Mucosa of stomach (tissue), 1 donor: ENCODE measurements around the gene TRMT61B.
A peak's percentile ranks its signal among the peaks of the same experiment; 100 is the strongest.

Experiments
- H3K27me3 ChIP-seq: one replicate; pipeline ENCODE4 v1.7.0; 2013; ENCODE audit warnings: mild to moderate bottlenecking, low read length; ENCODE audit not compliant: control insufficient read depth, insufficient read depth
- H3K36me3 ChIP-seq: one replicate; pipeline ENCODE4 v1.7.0; 2013; ENCODE audit warnings: low read length; ENCODE audit not compliant: control insufficient read depth, insufficient read depth
- H3K4me1 ChIP-seq: one replicate; pipeline ENCODE4 v1.7.0; 2013; ENCODE audit warnings: mild to moderate bottlenecking, low read length; ENCODE audit not compliant: control insufficient read depth, insufficient read depth
- H3K4me3 ChIP-seq: one replicate; pipeline ENCODE4 v1.7.0; 2013; ENCODE audit warnings: low read length
- H3K9ac ChIP-seq: one replicate; pipeline ENCODE4 v1.7.0; 2013; ENCODE audit warnings: mild to moderate bottlenecking, low read length, moderate library complexity
- H3K9me3 ChIP-seq: one replicate; pipeline ENCODE4 v1.7.0; 2013; ENCODE audit warnings: mild to moderate bottlenecking, low read length, moderate library complexity; ENCODE audit not compliant: control insufficient read depth
- donor health status: Pancreatic carcinoma.

TRMT61B gene

DNA sequence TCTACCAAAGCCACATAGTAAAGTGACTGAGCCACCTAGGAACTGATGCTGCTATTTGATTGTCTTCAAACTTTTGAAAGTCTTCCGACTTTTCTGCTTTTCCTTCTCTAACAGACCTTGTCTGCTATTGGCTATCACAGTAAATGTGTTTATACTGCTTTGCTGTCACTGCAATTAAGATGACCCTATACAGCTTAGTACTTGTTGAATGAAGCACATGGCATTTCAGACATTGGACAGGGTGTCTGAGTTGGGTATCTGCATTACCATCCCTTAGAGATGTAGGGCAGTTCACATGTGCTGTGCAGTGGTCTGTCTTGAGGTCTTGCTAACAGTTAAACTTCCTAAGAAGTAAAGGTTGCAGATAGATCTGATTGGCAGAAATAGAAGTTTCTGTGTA, 27.9 kb upstream of the TRMT61B start:
- Histone ChIP-seq H3K9ac (no peak overlapping the region), H3K4me1 (peaks cover 6% of the 10 kb centered on the region), H3K36me3 (no peaks in the 10 kb centered on the region), H3K4me3 (no peak overlapping the region), H3K9me3 (no peaks in the 10 kb centered on the region), H3K27me3 (no peaks in the 10 kb centered on the region)

DNA sequence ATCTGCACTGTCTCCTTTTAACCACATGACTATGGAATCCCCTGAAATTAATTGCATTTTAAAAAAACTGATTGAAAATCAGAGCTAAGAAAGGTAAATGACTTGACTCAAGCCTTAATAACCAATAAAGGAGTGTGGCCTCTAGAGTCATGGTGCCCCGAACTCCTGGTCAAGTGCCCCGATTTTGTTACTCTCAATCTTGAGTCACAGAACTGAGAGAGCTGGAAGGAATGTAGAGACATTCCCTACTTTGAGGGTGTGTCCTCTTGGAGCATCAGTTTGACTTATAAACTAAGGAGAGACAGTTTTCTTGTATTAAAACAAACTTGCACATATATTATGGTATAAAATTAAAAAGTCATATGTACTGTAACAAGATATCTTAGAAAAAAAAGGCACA, 26.8 kb upstream of the TRMT61B start:
- Histone ChIP-seq H3K9me3 (no peaks in the 10 kb centered on the region), H3K4me3 (no peak overlapping the region), H3K27me3 (no peaks in the 10 kb centered on the region), H3K36me3 (no peaks in the 10 kb centered on the region), H3K9ac (no peak overlapping the region), H3K4me1 (peaks cover 6% of the 10 kb centered on the region)

DNA sequence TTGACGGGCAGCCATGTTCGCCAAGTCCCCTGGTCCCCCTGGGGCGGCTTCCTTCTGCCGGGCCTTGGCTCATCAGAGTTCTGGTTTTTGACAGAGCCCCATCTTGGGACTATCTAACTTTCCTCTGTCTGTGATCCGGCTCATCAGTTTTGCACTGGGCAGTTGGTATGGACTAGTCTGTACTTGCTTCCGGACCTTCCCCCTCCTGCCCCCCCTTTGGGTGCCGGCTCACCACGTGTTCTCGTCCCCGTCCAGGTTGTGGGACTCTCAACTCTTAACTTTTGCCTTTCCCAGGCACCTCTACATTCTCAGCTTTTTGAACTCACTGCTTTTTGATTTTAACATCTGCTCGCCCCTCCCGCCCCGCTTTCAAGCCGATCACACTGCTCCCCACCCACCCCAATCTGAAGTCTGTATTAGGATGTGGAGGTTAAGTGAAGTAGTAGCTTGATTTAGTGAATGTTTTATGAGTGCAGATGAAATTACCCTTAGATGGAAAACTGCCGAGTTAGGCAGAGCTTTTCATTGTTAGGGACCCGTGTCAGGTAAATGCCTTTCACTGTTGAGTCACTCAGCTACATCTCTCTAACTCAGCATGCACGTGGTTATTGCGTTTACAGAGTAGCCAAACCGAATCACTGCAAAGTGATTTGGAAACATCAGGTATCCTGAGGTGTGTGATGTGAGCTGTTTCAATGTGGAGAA, 25.2 kb upstream of the TRMT61B start:
- peak overlapping the region; percentile 77 for H3K9ac ChIP-seq
- H3K4me3 ChIP-seq, result peak overlapping the region; percentile 96

DNA sequence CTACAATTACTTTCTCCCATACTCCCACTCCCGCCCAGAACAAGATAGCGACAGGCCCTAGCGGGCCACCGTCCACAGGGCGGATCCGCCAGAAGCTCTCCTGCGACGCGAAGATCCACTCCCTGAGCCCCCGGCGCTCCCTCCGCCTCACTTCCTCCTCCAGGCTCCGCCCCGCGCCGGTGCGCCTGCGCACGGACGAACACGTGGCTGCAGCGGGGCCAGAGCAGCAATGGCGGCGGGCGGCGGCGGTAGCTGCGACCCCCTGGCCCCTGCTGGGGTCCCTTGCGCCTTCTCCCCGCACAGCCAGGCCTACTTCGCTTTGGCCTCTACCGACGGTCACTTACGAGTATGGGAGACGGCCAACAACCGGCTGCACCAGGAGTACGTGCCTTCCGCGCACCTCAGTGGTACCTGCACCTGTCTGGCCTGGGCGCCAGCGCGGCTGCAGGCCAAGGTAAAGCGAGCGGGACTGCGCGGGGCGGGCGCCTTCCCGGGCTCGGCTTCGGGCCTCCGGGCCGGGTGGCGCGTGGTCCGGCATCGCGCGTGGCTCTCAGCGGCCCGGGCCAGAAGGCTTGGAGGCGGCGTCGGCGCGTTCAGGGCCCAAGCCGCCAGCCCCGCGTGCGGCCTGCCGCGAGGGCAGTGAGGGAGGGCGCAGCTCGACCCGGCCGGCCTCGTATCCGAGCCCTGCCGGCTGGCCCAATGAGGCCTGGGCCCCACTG, 24.5 kb upstream of the TRMT61B start, which contains the start of gene WDR43:
Gene WDR43, plus strand, starts transcription at position 198 of the 719 bp plus-strand sequence. Its CDS starts 32 bp downstream, at position 230.
- H3K4me1 ChIP-seq, result peaks cover 6% of the 10 kb centered on the region
- H3K4me3 ChIP-seq, result peak within 1 kb of the TSS; percentile 96
- H3K36me3 ChIP-seq, result no peaks in the 10 kb centered on the region
- no peaks in the 10 kb centered on the region for H3K27me3 ChIP-seq
- no peaks in the 10 kb centered on the region for H3K9me3 ChIP-seq
- H3K9ac ChIP-seq, result peak within 1 kb of the TSS; percentile 77

More for the DNA sequence above, 25.2 kb upstream of the TRMT61B start:
- Histone ChIP-seq H3K9me3 (no peaks in the 10 kb centered on the region), H3K36me3 (no peaks in the 10 kb centered on the region), H3K4me1 (peaks cover 6% of the 10 kb centered on the region), H3K27me3 (no peaks in the 10 kb centered on the region)

DNA sequence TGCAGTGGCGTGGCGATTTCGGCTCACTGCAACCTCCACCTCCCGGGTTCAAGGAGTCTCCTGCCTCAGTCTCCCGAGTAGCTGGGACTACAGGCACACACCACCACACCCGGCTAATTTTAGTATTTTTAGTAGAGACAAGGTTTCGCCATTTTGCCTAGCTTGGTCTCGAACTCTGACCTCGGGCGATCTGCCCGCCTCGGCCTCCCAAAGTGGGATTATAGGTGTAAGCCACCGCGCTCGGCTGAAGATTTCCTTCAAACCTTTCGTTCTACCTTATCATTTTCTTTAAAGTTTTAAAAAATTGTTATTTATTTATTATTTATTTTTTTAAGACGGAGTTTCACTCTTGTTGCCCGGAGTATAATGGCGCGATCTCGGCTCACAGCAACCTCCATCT, 23.4 kb upstream of the TRMT61B start:
- Histone ChIP-seq H3K27me3 (no peaks in the 10 kb centered on the region), H3K4me1 (peaks cover 6% of the 10 kb centered on the region)

DNA sequence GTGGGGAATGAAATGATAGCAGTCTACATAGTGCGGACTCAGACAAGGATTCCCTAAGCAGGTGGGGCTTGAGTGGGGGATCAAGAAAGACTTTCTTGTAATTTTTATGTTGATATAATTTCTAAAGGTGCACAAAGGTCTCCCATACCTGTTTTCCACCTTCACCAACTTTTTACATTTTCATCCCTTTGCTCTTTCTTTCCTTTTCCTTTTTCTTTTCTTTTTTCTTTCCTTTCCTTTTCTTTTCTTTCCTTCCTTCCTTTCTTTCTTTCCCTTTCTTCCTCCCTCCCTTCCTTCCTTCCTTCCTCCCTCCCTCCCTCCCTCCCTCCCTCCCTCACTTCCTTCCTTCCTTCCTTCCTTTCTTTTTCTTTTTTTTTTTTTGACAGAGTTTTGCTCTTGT, 10.1 kb upstream of the TRMT61B start:
- no peaks in the 10 kb centered on the region for H3K36me3 ChIP-seq
- H3K4me1 ChIP-seq, result no peaks in the 10 kb centered on the region
- no peaks in the 10 kb centered on the region for H3K9me3 ChIP-seq
- H3K4me3 ChIP-seq, result no peak overlapping the region
- no peak overlapping the region for H3K9ac ChIP-seq
- H3K27me3 ChIP-seq, result peaks cover 4% of the 10 kb centered on the region

More for the DNA sequence above, 23.4 kb upstream of the TRMT61B start:
- no peak overlapping the region for H3K9ac ChIP-seq
- no peak overlapping the region for H3K4me3 ChIP-seq
- no peaks in the 10 kb centered on the region for H3K36me3 ChIP-seq
- H3K9me3 ChIP-seq, result no peaks in the 10 kb centered on the region

DNA sequence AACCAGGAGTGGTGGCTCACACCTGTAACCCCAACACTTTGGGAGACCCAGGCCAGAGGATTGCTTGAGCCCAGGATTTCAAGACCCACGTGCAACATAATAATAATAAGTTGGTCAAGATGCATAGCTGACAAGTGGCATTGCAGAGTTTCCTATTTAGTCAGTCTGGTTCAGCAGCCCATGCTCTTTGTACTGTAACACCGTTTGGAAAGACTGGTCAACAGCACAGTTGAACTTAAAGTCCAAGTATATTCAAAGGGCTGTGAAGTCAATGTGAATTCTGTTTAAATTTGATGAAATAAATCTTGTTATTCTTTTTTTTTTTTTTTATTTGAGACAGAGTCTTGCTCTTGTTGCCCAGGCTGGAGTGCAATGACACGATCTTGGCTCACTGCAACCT, 1.5 kb upstream of the TRMT61B start:
- Histone ChIP-seq H3K9me3 (no peaks in the 10 kb centered on the region), H3K4me3 (no peak overlapping the region), H3K9ac (no peak overlapping the region), H3K27me3 (peaks cover 4% of the 10 kb centered on the region), H3K4me1 (peaks cover 13% of the 10 kb centered on the region), H3K36me3 (no peaks in the 10 kb centered on the region)

DNA sequence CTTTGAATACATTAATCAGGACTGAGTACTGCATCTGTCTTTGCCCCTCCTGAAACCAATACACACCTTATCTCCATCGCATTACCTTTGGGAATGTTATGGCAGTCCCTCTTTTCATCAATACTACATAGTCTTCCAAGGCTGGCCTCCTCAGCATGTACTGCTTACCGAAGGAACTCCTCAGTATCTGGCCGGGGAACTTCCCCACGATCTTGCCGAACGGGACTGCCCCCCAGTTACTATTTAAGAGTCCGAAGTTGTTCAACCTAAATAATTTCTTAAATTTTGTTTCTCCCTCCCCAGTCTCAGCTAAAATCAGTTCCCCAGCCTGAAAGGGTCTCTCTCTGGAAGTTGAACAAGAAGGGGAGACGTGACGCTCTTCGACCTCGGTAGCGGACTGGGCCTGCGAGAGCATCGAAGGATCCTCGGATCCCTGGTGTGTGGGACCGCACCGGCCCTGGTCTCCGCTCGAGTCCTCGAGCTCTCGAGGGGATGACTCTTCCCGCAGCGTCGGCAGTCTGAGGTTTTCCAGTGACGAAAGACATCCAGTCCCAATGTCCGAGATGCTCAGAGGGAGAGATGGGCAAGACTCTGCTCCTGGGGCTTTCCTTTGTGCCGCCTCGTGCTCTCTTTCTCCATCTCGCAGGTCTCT, 489 bp downstream of the TRMT61B start:
- Histone ChIP-seq H3K27me3 (no peaks in the 10 kb centered on the region), H3K9me3 (no peaks in the 10 kb centered on the region), H3K4me3 (peak overlapping the region; percentile 99), H3K36me3 (no peaks in the 10 kb centered on the region), H3K4me1 (peaks cover 13% of the 10 kb centered on the region), H3K9ac (peak overlapping the region; percentile 87)

DNA sequence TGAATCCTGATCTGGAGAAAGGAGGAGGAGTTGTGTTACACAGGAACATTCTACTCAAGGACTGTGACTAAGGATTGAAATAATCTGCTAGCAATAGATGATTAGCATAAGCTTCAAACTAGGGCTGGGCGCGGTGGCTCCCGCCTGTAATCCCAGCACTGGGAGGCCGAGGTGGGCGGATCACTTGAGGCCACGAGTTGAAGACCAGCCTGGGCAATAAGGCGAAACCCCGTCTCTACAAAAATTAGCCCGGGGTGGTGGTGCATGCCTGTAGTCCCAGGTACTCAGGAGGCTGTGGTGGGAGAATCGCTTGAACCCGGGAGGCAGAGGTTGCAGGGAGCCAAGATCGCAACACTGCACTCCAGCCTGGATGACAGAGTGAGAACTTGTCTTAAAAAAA, 1.5 kb downstream of the TRMT61B start:
- no peaks in the 10 kb centered on the region for H3K27me3 ChIP-seq
- peaks cover 20% of the 10 kb centered on the region for H3K4me1 ChIP-seq
- no peaks in the 10 kb centered on the region for H3K36me3 ChIP-seq
- no peaks in the 10 kb centered on the region for H3K9me3 ChIP-seq
- no peak overlapping the region for H3K4me3 ChIP-seq
- no peak overlapping the region for H3K9ac ChIP-seq

DNA sequence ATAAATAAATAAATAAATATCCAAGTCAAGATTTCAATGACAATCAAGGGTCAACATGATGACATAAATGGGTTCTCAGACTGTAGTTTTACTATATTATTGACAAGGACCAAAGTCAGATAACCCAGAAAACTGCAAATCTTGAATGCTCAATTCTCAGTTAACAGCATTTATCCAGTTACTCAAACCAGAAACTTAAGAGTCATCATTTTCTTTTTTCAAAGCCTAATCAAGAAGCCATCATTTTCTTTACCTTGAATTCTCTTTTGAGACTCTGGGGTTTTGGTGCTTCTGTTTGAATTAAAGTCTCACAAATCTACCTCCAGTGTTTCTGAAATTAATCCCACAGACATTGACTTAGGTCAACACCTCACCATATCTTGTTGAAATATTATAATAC, 14.1 kb downstream of the TRMT61B start:
- no peaks in the 10 kb centered on the region for H3K4me1 ChIP-seq
- no peak overlapping the region for H3K9ac ChIP-seq
- H3K4me3 ChIP-seq, result no peak overlapping the region
- H3K27me3 ChIP-seq, result no peaks in the 10 kb centered on the region
- H3K9me3 ChIP-seq, result no peaks in the 10 kb centered on the region
- no peaks in the 10 kb centered on the region for H3K36me3 ChIP-seq

DNA sequence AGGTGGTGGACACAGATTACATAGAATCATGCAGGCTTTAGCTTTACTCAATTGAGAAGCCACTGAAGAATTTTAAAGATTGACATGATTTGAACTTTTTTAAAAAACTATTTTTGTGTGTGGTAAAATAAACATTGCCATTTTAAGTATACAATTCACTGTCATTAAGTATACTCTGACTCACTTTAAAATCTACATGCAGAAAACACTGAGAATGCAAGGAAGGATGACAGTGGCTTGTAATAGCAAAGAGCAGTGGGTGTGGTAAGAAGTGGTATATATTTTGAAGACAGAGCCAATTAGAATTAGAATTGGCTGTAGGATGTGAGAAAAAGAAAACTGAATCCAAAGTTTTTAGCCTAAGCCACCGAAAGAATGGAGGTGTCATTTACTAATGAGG, 14.9 kb downstream of the TRMT61B start:
- Histone ChIP-seq H3K9ac (no peak overlapping the region), H3K9me3 (no peaks in the 10 kb centered on the region), H3K27me3 (no peaks in the 10 kb centered on the region), H3K4me1 (no peaks in the 10 kb centered on the region), H3K36me3 (no peaks in the 10 kb centered on the region), H3K4me3 (no peak overlapping the region)

DNA sequence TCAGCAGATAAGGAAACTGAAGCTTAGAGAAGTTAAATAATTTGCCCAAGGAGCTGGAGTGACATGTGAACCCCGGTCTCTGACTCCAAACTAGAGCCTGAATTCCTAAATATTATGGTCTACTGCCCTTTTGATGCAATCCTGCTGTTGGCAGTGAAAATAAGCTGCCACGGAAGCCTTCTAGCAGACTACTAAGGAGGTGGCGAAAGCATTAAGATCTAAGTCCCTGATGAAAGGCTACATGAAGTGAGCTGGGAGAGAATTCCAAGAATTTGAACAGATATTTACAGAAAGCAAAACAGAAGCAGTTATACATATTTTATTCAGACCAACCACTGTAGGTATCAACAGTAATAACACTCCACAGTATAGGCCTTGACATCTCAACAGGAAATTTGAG, 28.1 kb downstream of the TRMT61B start:
- Histone ChIP-seq H3K9me3 (no peaks in the 10 kb centered on the region), H3K4me1 (no peaks in the 10 kb centered on the region), H3K27me3 (no peaks in the 10 kb centered on the region), H3K4me3 (no peak overlapping the region), H3K9ac (no peak overlapping the region), H3K36me3 (no peaks in the 10 kb centered on the region)
